A673 (cell line): Measurements from ENCODE around the gene GNG4. TPM values are rescaled to one million over a fixed set of nuclear protein-coding genes. Genes with fewer than 3 reads are reported as not detected.

Experiments
- BruUV-seq: library from RNA; stranded (reverse); fragments of 400-500 nt; replicated peaks from 2 replicates; lab custom pipeline; 2021; lab: Mats Ljungman, UMichigan
- CTCF ChIA-PET: fragments of 300-600 bp; sonication (Branson Sonifier 250); formaldehyde crosslinking; loops from one replicate; lab custom pipeline; 2022; ENCODE audit warnings: antibody characterized with exemption; lab: Charles Lee
- POLR2A ChIA-PET: fragments of 300-600 bp; sonication (Branson Sonifier 250); formaldehyde crosslinking; loops from one replicate; lab custom pipeline; 2022; ENCODE audit warnings: antibody characterized with exemption; ENCODE audit not compliant: low non-redundant PET; lab: Charles Lee
- DNase-seq: peaks from one replicate; pipeline ENCODE4 v3.0.0-alpha.2; 2015; ENCODE audit warnings: low spot score
- H3K27ac ChIP-seq: fragments of 200-600 bp; sonication (generic); 2 replicates; pipeline ENCODE4 v1.5.1; 2016; ENCODE audit warnings: mixed run types, low read depth, mild to moderate bottlenecking, mixed read lengths, antibody characterized with exemption, low read length; ENCODE audit not compliant: poor library complexity, severe bottlenecking
- H3K27me3 ChIP-seq: fragments of 200-600 bp; sonication (generic); replicated peaks from 2 replicates; pipeline ENCODE4 v1.6.1; 2017; ENCODE audit warnings: mixed run types, low read depth, mild to moderate bottlenecking, mixed read lengths, antibody characterized with exemption, low read length; ENCODE audit not compliant: insufficient read depth, poor library complexity
- H3K36me3 ChIP-seq: fragments of 200-600 bp; sonication (generic); 2 replicates; pipeline ENCODE4 v1.6.1; 2016; ENCODE audit warnings: mixed run types, mild to moderate bottlenecking, mixed read lengths, antibody characterized with exemption, low read length; ENCODE audit not compliant: insufficient read depth, poor library complexity, severe bottlenecking
- H3K4me1 ChIP-seq: fragments of 200-600 bp; sonication (generic); 2 replicates; pipeline ENCODE4 v1.6.1; 2017; ENCODE audit warnings: mixed run types, mild to moderate bottlenecking, mixed read lengths, antibody characterized with exemption, low read length; ENCODE audit not compliant: insufficient read depth, poor library complexity, severe bottlenecking
- H3K4me3 ChIP-seq: fragments of 200-600 bp; sonication (generic); 2 replicates; pipeline ENCODE4 v1.5.1; 2016; ENCODE audit warnings: low read depth, mixed run types, mild to moderate bottlenecking, mixed read lengths, low read length; ENCODE audit not compliant: poor library complexity, severe bottlenecking
- H3K9me3 ChIP-seq: fragments of 200-600 bp; sonication (generic); 2 replicates; pipeline ENCODE4 v1.6.1; 2016; ENCODE audit warnings: mixed run types, low read depth, mild to moderate bottlenecking, mixed read lengths, antibody characterized with exemption, low read length; ENCODE audit not compliant: poor library complexity, severe bottlenecking
- EZH2 ChIP-seq: fragments of 200-600 bp; sonication (generic); IDR thresholded peaks from 2 replicates; pipeline ENCODE4 v1.6.1; 2017; ENCODE audit warnings: borderline replicate concordance, low read depth, mild to moderate bottlenecking, mixed read lengths, antibody characterized with exemption, low read length; ENCODE audit not compliant: poor library complexity, severe bottlenecking
- intact Hi-C: fragments of 100-400 bp; cut with micrococcal nuclease; formaldehyde crosslinking; loops from one replicate; pipeline ENCODE4 v1.10.0; 2022; ENCODE audit not compliant: unreplicated experiment
- total RNA-seq: library from RNA; stranded (reverse); gene quantifications from 2 replicates; pipeline ENCODE4 v1.2.3, GENCODE V29; 2021
- TF ChIP-seq, protein P1 (sequence below): fragments of 300-800, 200-600 bp; sonication (generic); conservative IDR thresholded peaks from 2 replicates; pipeline ENCODE4 v1.5.1; 2017; ENCODE audit warnings: low read depth, mild to moderate bottlenecking, antibody characterized with exemption, low read length, moderate library complexity, mixed read lengths

Gene GNG4
- total RNA-seq, 1 experiment from 2014 or later, result 11.0 TPM

GRCh38 chr1:235631816-235632215, 17.8 kb downstream of the GNG4 start:
- H3K27ac ChIP-seq, result no peak overlapping the region
- TF ChIP-seq EZH2, result no peak
- TF ChIP-seq, protein P1, sequence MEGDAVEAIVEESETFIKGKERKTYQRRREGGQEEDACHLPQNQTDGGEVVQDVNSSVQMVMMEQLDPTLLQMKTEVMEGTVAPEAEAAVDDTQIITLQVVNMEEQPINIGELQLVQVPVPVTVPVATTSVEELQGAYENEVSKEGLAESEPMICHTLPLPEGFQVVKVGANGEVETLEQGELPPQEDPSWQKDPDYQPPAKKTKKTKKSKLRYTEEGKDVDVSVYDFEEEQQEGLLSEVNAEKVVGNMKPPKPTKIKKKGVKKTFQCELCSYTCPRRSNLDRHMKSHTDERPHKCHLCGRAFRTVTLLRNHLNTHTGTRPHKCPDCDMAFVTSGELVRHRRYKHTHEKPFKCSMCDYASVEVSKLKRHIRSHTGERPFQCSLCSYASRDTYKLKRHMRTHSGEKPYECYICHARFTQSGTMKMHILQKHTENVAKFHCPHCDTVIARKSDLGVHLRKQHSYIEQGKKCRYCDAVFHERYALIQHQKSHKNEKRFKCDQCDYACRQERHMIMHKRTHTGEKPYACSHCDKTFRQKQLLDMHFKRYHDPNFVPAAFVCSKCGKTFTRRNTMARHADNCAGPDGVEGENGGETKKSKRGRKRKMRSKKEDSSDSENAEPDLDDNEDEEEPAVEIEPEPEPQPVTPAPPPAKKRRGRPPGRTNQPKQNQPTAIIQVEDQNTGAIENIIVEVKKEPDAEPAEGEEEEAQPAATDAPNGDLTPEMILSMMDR, result no peak
- no TSS peak for BruUV-seq
- ChIA-PET CTCF (no interaction called here), POLR2A (no interaction called here)
- DNase-seq, result no peak
- H3K9me3 ChIP-seq, result no peaks in the 10 kb centered on the region
- no peaks in the 10 kb centered on the region for H3K36me3 ChIP-seq
- H3K4me1 ChIP-seq, result peaks cover 6% of the 10 kb centered on the region
- H3K27me3 ChIP-seq, result no peaks in the 10 kb centered on the region
- no peak overlapping the region for H3K4me3 ChIP-seq
- intact Hi-C loops, result loop anchor here (10.0 kb wide), 1 partner anchor 117 kb away; no protein-coding TSS in a partner anchor

GRCh38 chr1:235628316-235629005, 21.1 kb downstream of the GNG4 start:
- intact Hi-C loops, result no loop called here
- ChIA-PET CTCF (no interaction called here), POLR2A (no interaction called here)
- DNase-seq, result no peak
- H3K4me3 ChIP-seq, result no peak overlapping the region
- no peaks in the 10 kb centered on the region for H3K9me3 ChIP-seq
- no TSS peak for BruUV-seq
- peaks cover 6% of the 10 kb centered on the region for H3K4me1 ChIP-seq
- no peaks in the 10 kb centered on the region for H3K27me3 ChIP-seq
- no peaks in the 10 kb centered on the region for H3K36me3 ChIP-seq
- no peak overlapping the region for H3K27ac ChIP-seq
- TF ChIP-seq, protein P1, result no peak
- TF ChIP-seq EZH2, result no peak

- intact Hi-C loops, result no loop called here
- BruUV-seq, result no TSS peak
- POLR2A ChIA-PET, result no interaction called here
Observed at GRCh38 chr1:235625831-235626230, 23.8 kb downstream of the GNG4 start.

More at GRCh38 chr1:235625831-235626230, 23.8 kb downstream of the GNG4 start:
- DNase-seq, result no peak
- Histone ChIP-seq H3K4me3 (no peak overlapping the region), H3K36me3 (no peaks in the 10 kb centered on the region), H3K9me3 (no peaks in the 10 kb centered on the region), H3K27ac (no peak overlapping the region), H3K4me1 (no peaks in the 10 kb centered on the region), H3K27me3 (no peaks in the 10 kb centered on the region)
- TF ChIP-seq, protein P1, result no peak
- no peak for TF ChIP-seq EZH2
- CTCF ChIA-PET, result no interaction called here
